Hepatocyte (in vitro differentiated cells): Measurements from ENCODE around the gene DAB2. TPM values are rescaled to one million over a fixed set of nuclear protein-coding genes. Genes with fewer than 3 reads are reported as not detected.

Source experiments
- DNase-seq: peaks from one replicate; pipeline ENCODE4 v3.0.0-alpha.2; 2016; ENCODE audit warnings: low spot score
- H2AFZ ChIP-seq: fragments of 200-600 bp; sonication (generic); 2 replicates; pipeline ENCODE4 v1.6.0; 2016; ENCODE audit warnings: antibody characterized with exemption, mild to moderate bottlenecking
- H3K27ac ChIP-seq: fragments of 200-600 bp; sonication (generic); 2 replicates; pipeline ENCODE4 v1.5.1; 2016; ENCODE audit warnings: mild to moderate bottlenecking
- H3K27me3 ChIP-seq: fragments of 200-600 bp; sonication (generic); 2 replicates; pipeline ENCODE4 v1.6.1; 2016
- H3K36me3 ChIP-seq: fragments of 200-600 bp; sonication (generic); replicated peaks from 2 replicates; pipeline ENCODE4 v1.5.1; 2016; ENCODE audit warnings: low read depth; ENCODE audit not compliant: insufficient read depth
- H3K4me1 ChIP-seq: fragments of 200-600 bp; sonication (generic); 2 replicates; pipeline ENCODE4 v1.5.1; 2016; ENCODE audit warnings: mild to moderate bottlenecking, moderate library complexity; ENCODE audit not compliant: insufficient read depth
- H3K4me2 ChIP-seq: fragments of 200-600 bp; sonication (generic); 2 replicates; pipeline ENCODE4 v1.6.0; 2016
- H3K4me3 ChIP-seq: fragments of 200-600 bp; sonication (generic); 2 replicates; pipeline ENCODE4 v1.5.1; 2016; ENCODE audit warnings: mild to moderate bottlenecking
- H3K79me2 ChIP-seq: fragments of 200-600 bp; sonication (generic); 2 replicates; pipeline ENCODE4 v1.6.0; 2017; ENCODE audit warnings: mild to moderate bottlenecking
- H3K9me2 ChIP-seq: fragments of 200-600 bp; sonication (generic); replicated peaks from 2 replicates; pipeline ENCODE4 v1.6.0; 2017; ENCODE audit warnings: mild to moderate bottlenecking; ENCODE audit not compliant: insufficient read depth
- H3K9me3 ChIP-seq: fragments of 200-600 bp; sonication (generic); 2 replicates; pipeline ENCODE4 v1.5.1; 2016; ENCODE audit warnings: low read depth, mild to moderate bottlenecking
- H4K20me1 ChIP-seq: fragments of 200-600 bp; sonication (generic); 2 replicates; pipeline ENCODE4 v1.6.0; 2016; ENCODE audit warnings: mild to moderate bottlenecking; ENCODE audit not compliant: insufficient read depth, poor library complexity, severe bottlenecking
- CTCF ChIP-seq: fragments of 200-600 bp; sonication (generic); IDR thresholded peaks from 2 replicates; pipeline ENCODE4 v1.5.1; 2016; ENCODE audit warnings: antibody characterized with exemption, mild to moderate bottlenecking; ENCODE audit not compliant: poor library complexity
- EZH2 ChIP-seq: fragments of 200-600 bp; sonication (generic); IDR thresholded peaks from 2 replicates; pipeline ENCODE4 v1.6.1; 2016; ENCODE audit warnings: antibody characterized with exemption, mild to moderate bottlenecking, borderline replicate concordance
- EZH2phosphoT487 ChIP-seq: fragments of 200-600 bp; sonication (generic); IDR thresholded peaks from one replicate; pipeline ENCODE4 v1.6.1; 2018; ENCODE audit warnings: antibody characterized with exemption, mild to moderate bottlenecking, low read depth, moderate library complexity; ENCODE audit not compliant: unreplicated experiment, severe bottlenecking
- WGBS: methylation state at CpG from one replicate; pipeline ENCODE4 v1.1.6; 2016; ENCODE audit warnings: low lambda C conversion rate; ENCODE audit errors: missing lambda C conversion rate; 5-methylcytosine and 5-hydroxymethylcytosine counted together
- polyA plus RNA-seq: library from polyadenylated mRNA; unstranded; fragments of >200 nt; fragmentation: Nextera tagmentation; extraction: Ambion mirVana; gene quantifications from 2 replicates; pipeline ENCODE4 v1.2.1, GENCODE V29; 2016
- total RNA-seq: library from RNA; depleted of rRNA; stranded (reverse); fragments of >200 nt; gene quantifications from 2 replicates; pipeline ENCODE4 v1.2.3, GENCODE V29; 2014

DAB2 gene
- total and polyA plus RNA-seq, 2 experiments from 2014 or later, result 98.9 to 130 TPM

- Histone ChIP-seq H3K4me3 (no peak overlapping the region), H3K27ac (no peak overlapping the region)
- WGBS, result 96% methylated on average over 1 of the region's 1 CpG
These were observed 42.1 kb upstream of the DAB2 start for GRCh38 chr5:39466846-39467245.

GRCh38 chr5:39465843-39466242 lies 41.1 kb upstream of the DAB2 start:
- no peak overlapping the region for H3K4me2 ChIP-seq
- WGBS, result 68% methylated on average over 2 of the region's 2 CpGs
- no peak overlapping the region for H2AFZ ChIP-seq
- H3K9me2 ChIP-seq, result no peaks in the 10 kb centered on the region
- no peak for TF ChIP-seq EZH2
- TF ChIP-seq EZH2phosphoT487, result no peak
- TF ChIP-seq CTCF, result no peak
- H3K27me3 ChIP-seq, result no peaks in the 10 kb centered on the region
- no peak overlapping the region for H3K4me3 ChIP-seq
- no peaks in the 10 kb centered on the region for H3K79me2 ChIP-seq
- H3K36me3 ChIP-seq, result no peaks in the 10 kb centered on the region
- H3K27ac ChIP-seq, result peak overlapping the region; percentile 8
- no peaks in the 10 kb centered on the region for H3K4me1 ChIP-seq
- no peak for DNase-seq
- no peaks in the 10 kb centered on the region for H4K20me1 ChIP-seq
- no peaks in the 10 kb centered on the region for H3K9me3 ChIP-seq

More at GRCh38 chr5:39466846-39467245, 42.1 kb upstream of the DAB2 start:
- H3K4me2 ChIP-seq, result no peak overlapping the region
- H3K27me3 ChIP-seq, result no peaks in the 10 kb centered on the region
- DNase-seq, result no peak
- no peaks in the 10 kb centered on the region for H3K79me2 ChIP-seq
- H3K36me3 ChIP-seq, result no peaks in the 10 kb centered on the region
- TF ChIP-seq CTCF (no peak), EZH2 (no peak), EZH2phosphoT487 (no peak)
- no peaks in the 10 kb centered on the region for H3K9me2 ChIP-seq
- H2AFZ ChIP-seq, result no peak overlapping the region
- no peaks in the 10 kb centered on the region for H4K20me1 ChIP-seq
- no peaks in the 10 kb centered on the region for H3K9me3 ChIP-seq
- H3K4me1 ChIP-seq, result no peaks in the 10 kb centered on the region

GRCh38 chr5:39465097-39465496 lies 40.3 kb upstream of the DAB2 start:
- no peaks in the 10 kb centered on the region for H3K36me3 ChIP-seq
- no peaks in the 10 kb centered on the region for H3K9me2 ChIP-seq
- 81% methylated on average over 2 of the region's 2 CpGs for WGBS

More at GRCh38 chr5:39465097-39465496, 40.3 kb upstream of the DAB2 start:
- H3K9me3 ChIP-seq, result no peaks in the 10 kb centered on the region
- no peak for TF ChIP-seq EZH2
- TF ChIP-seq CTCF, result no peak
- TF ChIP-seq EZH2phosphoT487, result no peak
- H4K20me1 ChIP-seq, result no peaks in the 10 kb centered on the region
- no peak overlapping the region for H2AFZ ChIP-seq
- H3K27me3 ChIP-seq, result no peaks in the 10 kb centered on the region
- H3K79me2 ChIP-seq, result no peaks in the 10 kb centered on the region
- no peaks in the 10 kb centered on the region for H3K4me1 ChIP-seq
- H3K27ac ChIP-seq, result no peak overlapping the region
- no peak overlapping the region for H3K4me3 ChIP-seq
- no peak overlapping the region for H3K4me2 ChIP-seq
- DNase-seq, result no peak
